ENCODE data around the gene PANK4.

PANK4 gene

GRCh38 chr1:2544093-2544874 is 17.9 kb upstream of the PANK4 start:
- DNase-seq: no peak

- DNase-seq: peak; percentile 55
These were observed 17.2 kb upstream of the PANK4 start for GRCh38 chr1:2543543-2544092.

GRCh38 chr1:2542246-2542915 is 16.0 kb upstream of the PANK4 start:
- no peak for DNase-seq

- DNase-seq: no peak
These were observed 15.3 kb upstream of the PANK4 start for GRCh38 chr1:2541619-2542245.

GRCh38 chr1:2540816-2541492 is 14.6 kb upstream of the PANK4 start:
- no peak for DNase-seq

GRCh38 chr1:2539312-2539907 is 13.0 kb upstream of the PANK4 start:
- DNase-seq: no peak

GRCh38 chr1:2538872-2539271 is 12.5 kb upstream of the PANK4 start:
- DNase-seq: no peak

GRCh38 chr1:2538376-2538775 is 12.0 kb upstream of the PANK4 start:
- no peak for DNase-seq

- no peak for DNase-seq
These were observed 11.4 kb upstream of the PANK4 start for GRCh38 chr1:2537784-2538115.

- no peak for DNase-seq
These were observed 9.6 kb upstream of the PANK4 start for GRCh38 chr1:2535981-2536380.

- no peak for DNase-seq
These were observed 9.1 kb upstream of the PANK4 start for GRCh38 chr1:2535455-2535854.

GRCh38 chr1:2534687-2535441 is 8.5 kb upstream of the PANK4 start:
- no peak for DNase-seq

- DNase-seq: no peak
These were observed 7.9 kb upstream of the PANK4 start for GRCh38 chr1:2534315-2534686.

GRCh38 chr1:2533365-2533764 is 7.0 kb upstream of the PANK4 start:
- no peak for DNase-seq

GRCh38 chr1:2532485-2533160 is 6.2 kb upstream of the PANK4 start:
- DNase-seq: no peak

GRCh38 chr1:2530513-2531361 is 4.3 kb upstream of the PANK4 start:
- DNase-seq: no peak

GRCh38 chr1:2529784-2530512 is 3.6 kb upstream of the PANK4 start, which contains the start of gene HES5:
HES5 (minus strand) TSS chr1:2530263; CDS start chr1:2530164, 99 bp downstream.
- no peak for DNase-seq

GRCh38 chr1:2528966-2529783 is 2.8 kb upstream of the PANK4 start:
- peak; percentile 54 for DNase-seq

GRCh38 chr1:2528611-2528965 is 2.2 kb upstream of the PANK4 start:
- DNase-seq: no peak
